H9 (cell line): ENCODE results near the gene ADAMTS2. TPM values are rescaled to one million over a fixed set of nuclear protein-coding genes. Genes with fewer than 3 reads are reported as not detected.

ENCODE experiments used
- DNase-seq: peaks from one replicate; pipeline ENCODE4 v3.0.0-alpha.2; 2017
- H2AFZ ChIP-seq: one replicate; pipeline ENCODE4 v1.6.1; 2013; ENCODE audit warnings: mild to moderate bottlenecking, low read length, control low read depth, moderate library complexity
- H2AK5ac ChIP-seq: 2 replicates; pipeline ENCODE4 v1.6.1; 2013; ENCODE audit warnings: low read length, control low read depth, mixed read lengths; ENCODE audit not compliant: insufficient read length
- H2BK120ac ChIP-seq: one replicate; pipeline ENCODE4 v1.6.1; 2013; ENCODE audit warnings: low read depth, mild to moderate bottlenecking, low read length, control low read depth, inconsistent platforms; ENCODE audit not compliant: poor library complexity, severe bottlenecking
- H2BK12ac ChIP-seq: 2 replicates; pipeline ENCODE4 v1.6.1; 2013; ENCODE audit warnings: low read length, control low read depth, mixed read lengths, low read depth; ENCODE audit not compliant: insufficient read length
- H2BK15ac ChIP-seq: 2 replicates; pipeline ENCODE4 v1.6.1; 2013; ENCODE audit warnings: low read depth, low read length, control low read depth
- H2BK20ac ChIP-seq: one replicate; pipeline ENCODE4 v1.6.1; 2013; ENCODE audit warnings: low read depth, mild to moderate bottlenecking, low read length, control low read depth, inconsistent platforms; ENCODE audit not compliant: poor library complexity, severe bottlenecking
- H2BK5ac ChIP-seq: 2 replicates; pipeline ENCODE4 v1.6.1; 2013; ENCODE audit warnings: low read length, control low read depth, mixed read lengths; ENCODE audit not compliant: insufficient read length
- H3K14ac ChIP-seq: 2 replicates; pipeline ENCODE4 v1.6.1; 2013; ENCODE audit warnings: low read length, control low read depth; ENCODE audit not compliant: insufficient read depth
- H3K18ac ChIP-seq: 2 replicates; pipeline ENCODE4 v1.6.1; 2013; ENCODE audit warnings: low read depth, mild to moderate bottlenecking, mixed read lengths, low read length, control low read depth; ENCODE audit not compliant: insufficient read length
- H3K23ac ChIP-seq: 2 replicates; pipeline ENCODE4 v1.6.1; 2013; ENCODE audit warnings: low read length, control low read depth, mixed read lengths, low read depth; ENCODE audit not compliant: insufficient read length
- H3K23me2 ChIP-seq: 2 replicates; pipeline ENCODE4 v1.6.1; 2013; ENCODE audit warnings: low read depth, mild to moderate bottlenecking, mixed read lengths, low read length, control low read depth; ENCODE audit not compliant: insufficient read length, poor library complexity, severe bottlenecking
- H3K27ac ChIP-seq: 2 replicates; pipeline ENCODE4 v1.5.1; 2013; ENCODE audit warnings: low read length, control low read depth, mixed read lengths, low read depth; ENCODE audit not compliant: insufficient read length
- H3K27me3 ChIP-seq: 2 replicates; pipeline ENCODE4 v1.6.1; 2013; ENCODE audit warnings: low read length, control low read depth, inconsistent platforms; ENCODE audit not compliant: insufficient read depth
- H3K4ac ChIP-seq: 2 replicates; pipeline ENCODE4 v1.6.1; 2013; ENCODE audit warnings: low read depth, mild to moderate bottlenecking, control low read depth, inconsistent platforms, low read length, moderate library complexity
- H3K4me1 ChIP-seq: 2 replicates; pipeline ENCODE4 v1.6.1; 2013; ENCODE audit warnings: low read length, control low read depth, inconsistent platforms; ENCODE audit not compliant: insufficient read depth
- H3K4me2 ChIP-seq: 2 replicates; pipeline ENCODE4 v1.6.1; 2013; ENCODE audit warnings: low read length, control low read depth, mixed read lengths; ENCODE audit not compliant: insufficient read length, insufficient read depth
- H3K56ac ChIP-seq: 2 replicates; pipeline ENCODE4 v1.6.1; 2013; ENCODE audit warnings: low read depth, mild to moderate bottlenecking, mixed read lengths, low read length, control low read depth; ENCODE audit not compliant: insufficient read length
- H3K79me1 ChIP-seq: 2 replicates; pipeline ENCODE4 v1.6.1; 2013; ENCODE audit warnings: low read depth, mild to moderate bottlenecking, moderate library complexity, low read length, control low read depth, inconsistent platforms; ENCODE audit not compliant: insufficient read depth, poor library complexity, severe bottlenecking
- H3K79me2 ChIP-seq: 2 replicates; pipeline ENCODE4 v1.6.1; 2013; ENCODE audit warnings: low read length, control low read depth, inconsistent platforms; ENCODE audit not compliant: insufficient read depth
- H3K9ac ChIP-seq: 2 replicates; pipeline ENCODE4 v1.6.1; 2013; ENCODE audit warnings: low read length, control low read depth, mixed read lengths; ENCODE audit not compliant: insufficient read length; ENCODE audit errors: extremely low read depth
- H3K9me3 ChIP-seq: one replicate; pipeline ENCODE4 v1.6.1; 2013; ENCODE audit warnings: low read depth, low read length, inconsistent platforms; ENCODE audit not compliant: control insufficient read depth
- H3T11ph ChIP-seq: one replicate; pipeline ENCODE4 v1.6.1; 2013; ENCODE audit warnings: mild to moderate bottlenecking, low read length, control low read depth, inconsistent platforms
- H4K20me1 ChIP-seq: one replicate; pipeline ENCODE4 v1.6.1; 2013; ENCODE audit not compliant: control insufficient read depth, insufficient read length, insufficient read depth
- H4K5ac ChIP-seq: 2 replicates; pipeline ENCODE4 v1.6.1; 2013; ENCODE audit warnings: low read depth, mild to moderate bottlenecking, mixed read lengths, low read length, control low read depth; ENCODE audit not compliant: insufficient read length
- H4K8ac ChIP-seq: replicated peaks from 2 replicates; pipeline ENCODE4 v1.6.1; 2013; ENCODE audit warnings: low read length, control low read depth, mixed read lengths, low read depth; ENCODE audit not compliant: insufficient read length
- H4K91ac ChIP-seq: 2 replicates; pipeline ENCODE4 v1.6.1; 2013; ENCODE audit warnings: low read depth, mild to moderate bottlenecking, moderate library complexity, mixed read lengths, low read length, control low read depth; ENCODE audit not compliant: insufficient read length
- H3K27ac Mint-ChIP-seq, 3 experiments: 2 replicates in 2 of 3; 3 replicates in 1 of 3; pipeline ENCODE4 v1.8.0; 2020 to 2021; ENCODE audit warnings: mixed read lengths in 3 of 3, mild to moderate bottlenecking in 1 of 3, moderate library complexity in 1 of 3
- H3K27me3 Mint-ChIP-seq: 2 replicates; pipeline ENCODE4 v1.8.0; 2021; ENCODE audit warnings: low read depth, mild to moderate bottlenecking, moderate library complexity, mixed read lengths
- H3K36me3 Mint-ChIP-seq, 3 experiments: 2 replicates in 2 of 3; 3 replicates in 1 of 3; pipeline ENCODE4 v1.8.0; 2020 to 2021; ENCODE audit warnings: low read depth in 3 of 3, mixed read lengths in 3 of 3; ENCODE audit not compliant: insufficient read depth in 1 of 3
- H3K4me1 Mint-ChIP-seq, 2 experiments: 2 replicates each; pipeline ENCODE4 v1.8.0; 2020; ENCODE audit warnings: mixed read lengths in 2 of 2
- H3K4me3 Mint-ChIP-seq, 2 experiments: 2 replicates in 1 of 2; 3 replicates in 1 of 2; pipeline ENCODE4 v1.8.0; 2020 to 2021; ENCODE audit warnings: mild to moderate bottlenecking in 2 of 2, mixed read lengths in 2 of 2, moderate library complexity in 1 of 2
- H3K9me3 Mint-ChIP-seq, 2 experiments: 2 replicates in 1 of 2; 3 replicates in 1 of 2; pipeline ENCODE4 v1.8.0; 2020; ENCODE audit warnings: mild to moderate bottlenecking in 2 of 2, mixed read lengths in 2 of 2, moderate library complexity in 1 of 2
- WGBS: extraction: QIAGEN DNeasy Blood & Tissue Kit; methylation state at CpG from one replicate; pipeline ENCODE4 v1.1.7; 2013; ENCODE audit warnings: missing lambda C conversion rate, low lambda C conversion rate, mixed read lengths; ENCODE audit not compliant: insufficient read length; ENCODE audit errors: extremely low coverage; 5-methylcytosine and 5-hydroxymethylcytosine counted together
- total RNA-seq: library from RNA; stranded (reverse); gene quantifications from 2 replicates; pipeline ENCODE4 v1.2.1, GENCODE V29; 2021
- TF ChIP-seq, protein P1 (sequence below): fragments of 200-600 bp; sonication (generic); conservative IDR thresholded peaks from 3 replicates; pipeline ENCODE4 v1.8.0; 2021; ENCODE audit warnings: antibody characterized with exemption, mild to moderate bottlenecking

The ADAMTS2 gene
- total RNA-seq, 1 experiment from 2014 or later: 5.4 TPM

DNA sequence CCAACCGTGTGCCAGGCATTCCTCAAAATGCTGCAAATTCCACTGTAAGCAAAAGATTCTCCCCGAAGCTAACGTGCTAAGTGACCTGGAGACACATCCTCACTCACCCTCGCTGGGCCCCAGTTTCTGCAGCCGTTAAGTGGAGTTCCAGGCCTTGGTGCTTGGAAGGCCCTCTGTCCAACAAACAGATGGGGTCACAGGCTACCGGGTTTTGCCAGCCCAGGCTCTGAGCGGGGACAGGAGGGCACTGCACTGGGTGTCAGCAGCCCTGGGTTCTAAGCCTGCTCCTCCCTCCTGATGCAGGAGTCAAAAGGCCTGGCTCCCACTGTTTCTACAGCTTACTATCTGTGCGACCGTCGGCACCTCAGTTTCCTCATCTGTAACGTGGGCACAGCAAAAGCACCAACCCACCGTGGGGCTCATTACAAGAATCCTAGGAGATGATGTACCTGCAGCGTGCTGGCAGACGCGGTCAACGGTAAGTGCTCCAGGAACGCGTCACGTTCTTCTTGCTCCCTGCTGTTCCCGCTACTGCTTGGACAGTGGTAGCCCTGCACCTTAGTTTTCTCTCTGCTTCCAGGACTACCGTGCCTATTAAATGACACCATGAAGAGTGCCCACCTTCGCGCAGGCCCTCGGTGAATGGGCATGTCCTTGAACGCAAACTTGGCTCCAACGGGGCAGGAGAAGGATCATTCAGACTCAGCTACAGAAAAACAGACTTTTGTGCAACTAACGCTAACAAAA is 84.8 kb downstream of the ADAMTS2 start:
- Histone ChIP-seq H3K9ac (no peak overlapping the region), H4K8ac (no peak overlapping the region), H3K18ac (no peak overlapping the region), H3K23me2 (no peaks in the 10 kb centered on the region), H3K14ac (no peak overlapping the region), H4K5ac (no peak overlapping the region), H2AK5ac (no peak overlapping the region), H2BK120ac (no peak overlapping the region), H3K4me2 (no peak overlapping the region), H4K20me1 (no peaks in the 10 kb centered on the region), H2BK12ac (no peak overlapping the region), H2BK5ac (no peak overlapping the region), H3T11ph (no peak overlapping the region), H3K4ac (no peak overlapping the region), H4K91ac (no peak overlapping the region), H2AFZ (no peak overlapping the region), H3K9me3 (no peaks in the 10 kb centered on the region), H3K79me1 (no peaks in the 10 kb centered on the region), H3K56ac (no peak overlapping the region), H3K4me1 (no peaks in the 10 kb centered on the region), H3K79me2 (no peaks in the 10 kb centered on the region), H3K23ac (no peak overlapping the region), H3K27ac (no peak overlapping the region), H2BK15ac (no peak overlapping the region), H3K27me3 (no peaks in the 10 kb centered on the region), H2BK20ac (no peak overlapping the region)
- H3K9me3 Mint-ChIP-seq: no peaks in the 10 kb centered on the region
- peaks cover 13 to 18% of the 10 kb centered on the region in 2 experiments for H3K4me1 Mint-ChIP-seq
- no peaks in the 10 kb centered on the region; the same call in none of the 2 replicates for H3K27me3 Mint-ChIP-seq
- TF ChIP-seq, protein P1, sequence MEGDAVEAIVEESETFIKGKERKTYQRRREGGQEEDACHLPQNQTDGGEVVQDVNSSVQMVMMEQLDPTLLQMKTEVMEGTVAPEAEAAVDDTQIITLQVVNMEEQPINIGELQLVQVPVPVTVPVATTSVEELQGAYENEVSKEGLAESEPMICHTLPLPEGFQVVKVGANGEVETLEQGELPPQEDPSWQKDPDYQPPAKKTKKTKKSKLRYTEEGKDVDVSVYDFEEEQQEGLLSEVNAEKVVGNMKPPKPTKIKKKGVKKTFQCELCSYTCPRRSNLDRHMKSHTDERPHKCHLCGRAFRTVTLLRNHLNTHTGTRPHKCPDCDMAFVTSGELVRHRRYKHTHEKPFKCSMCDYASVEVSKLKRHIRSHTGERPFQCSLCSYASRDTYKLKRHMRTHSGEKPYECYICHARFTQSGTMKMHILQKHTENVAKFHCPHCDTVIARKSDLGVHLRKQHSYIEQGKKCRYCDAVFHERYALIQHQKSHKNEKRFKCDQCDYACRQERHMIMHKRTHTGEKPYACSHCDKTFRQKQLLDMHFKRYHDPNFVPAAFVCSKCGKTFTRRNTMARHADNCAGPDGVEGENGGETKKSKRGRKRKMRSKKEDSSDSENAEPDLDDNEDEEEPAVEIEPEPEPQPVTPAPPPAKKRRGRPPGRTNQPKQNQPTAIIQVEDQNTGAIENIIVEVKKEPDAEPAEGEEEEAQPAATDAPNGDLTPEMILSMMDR: no peak
- H3K27ac Mint-ChIP-seq: no peak overlapping the region
- no peaks in the 10 kb centered on the region for H3K36me3 Mint-ChIP-seq
- WGBS: no CpG with 5 or more reads among the region's 27 CpGs
- no peak overlapping the region for H3K4me3 Mint-ChIP-seq
- DNase-seq: no peak
